ENCODE data around the gene HECTD1.
"Not testable (repeated sequence)": the region's sequence is repeated elsewhere in the genome, so short reads cannot be mapped to it uniquely, and the experiment has no call there.

Gene HECTD1

DNA sequence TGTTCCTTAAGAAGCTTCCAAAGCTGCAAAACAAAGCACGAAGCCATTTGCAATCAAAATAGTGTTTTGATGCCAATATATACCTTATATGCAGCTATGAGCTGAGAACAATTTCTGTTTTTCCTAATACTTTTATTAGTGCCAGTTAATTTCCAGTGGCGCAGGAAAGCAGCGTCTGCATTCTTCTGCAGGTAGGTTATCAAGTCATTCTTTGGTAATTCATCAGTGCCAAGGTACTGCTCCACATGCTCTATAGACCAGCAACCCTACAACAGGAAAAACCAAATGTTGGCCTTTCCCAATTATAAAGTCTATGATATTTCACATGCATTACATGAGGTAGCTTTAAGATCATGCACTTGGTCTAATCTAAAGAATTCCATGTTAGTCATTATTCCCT lies 93.8 kb downstream of the HECTD1 start:
- TF ChIP-seq MYC (IDR thresholded peaks at IDR 0.05; ENCODE audit: low read depth, low read length) (no peak), CTCF (IDR thresholded peaks at IDR 0.05; ENCODE audit: low read depth, low read length) (no peak), POLR2A (IDR thresholded peaks at IDR 0.05; ENCODE audit: extremely low read depth, insufficient read length) (no peak), MAX (IDR thresholded peaks at IDR 0.05; ENCODE audit: low read depth, low read length) (no peak)
- H3K4me3 ChIP-seq (ENCODE audit: low read depth, low read length) = no peak overlapping the region
- DNase-seq (ENCODE audit: low read depth) = no peak

- H3K4me3 ChIP-seq (ENCODE audit: low read depth, low read length) = no peak overlapping the region
- DNase-seq (ENCODE audit: low read depth) = no peak
- TF ChIP-seq MYC (IDR thresholded peaks at IDR 0.05; ENCODE audit: low read depth, low read length) (no peak), POLR2A (IDR thresholded peaks at IDR 0.05; ENCODE audit: extremely low read depth, insufficient read length) (no peak), CTCF (IDR thresholded peaks at IDR 0.05; ENCODE audit: low read depth, low read length) (no peak), MAX (IDR thresholded peaks at IDR 0.05; ENCODE audit: low read depth, low read length) (no peak)
Observed at GRCh38 chr14:31110872-31111271, 96.7 kb downstream of the HECTD1 start.

DNA sequence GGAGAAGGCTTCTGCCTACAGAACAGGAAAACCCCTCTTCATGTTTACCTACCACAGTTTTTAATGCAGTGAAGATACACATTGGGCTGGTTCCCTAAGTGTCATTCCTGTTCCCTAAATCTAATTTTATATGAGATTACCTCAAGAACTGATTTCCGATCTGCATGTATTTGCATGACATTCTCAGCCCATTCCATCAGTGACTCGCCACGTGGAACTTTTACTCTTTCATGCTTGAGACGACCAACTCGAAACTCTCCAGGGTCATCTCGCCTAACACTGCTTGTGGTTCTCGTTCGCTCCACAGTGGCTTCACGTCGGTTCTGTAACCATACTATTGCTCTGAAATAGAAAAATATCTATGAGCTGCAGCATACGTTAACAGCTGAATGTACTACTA lies 98.3 kb downstream of the HECTD1 start:
- H3K4me3 ChIP-seq (ENCODE audit: low read depth, low read length) = no peak overlapping the region
- no peak for TF ChIP-seq POLR2A (IDR thresholded peaks at IDR 0.05; ENCODE audit: extremely low read depth, insufficient read length)
- no peak for TF ChIP-seq MAX (IDR thresholded peaks at IDR 0.05; ENCODE audit: low read depth, low read length)
- TF ChIP-seq MYC (IDR thresholded peaks at IDR 0.05; ENCODE audit: low read depth, low read length) = no peak
- TF ChIP-seq CTCF (IDR thresholded peaks at IDR 0.05; ENCODE audit: low read depth, low read length) = no peak
- DNase-seq (ENCODE audit: low read depth) = no peak

DNA sequence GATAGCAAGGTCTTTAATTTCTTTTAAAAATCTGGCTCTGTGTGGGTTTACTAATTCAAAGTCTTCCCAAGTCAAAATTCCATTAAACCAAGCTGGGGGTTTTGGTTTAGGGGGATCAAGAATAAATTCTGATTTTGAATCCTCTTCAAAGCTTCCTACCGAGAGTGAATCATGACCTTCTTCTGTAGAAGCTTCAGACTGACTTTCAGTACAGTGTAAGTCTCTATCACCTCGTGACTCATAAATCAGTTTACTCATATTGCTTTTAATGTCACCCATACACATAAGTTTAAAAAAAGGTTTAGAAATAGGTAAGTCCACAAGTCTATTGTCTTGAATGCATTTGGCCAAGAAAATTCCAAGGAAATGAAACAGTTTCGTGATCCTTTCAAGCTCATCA lies 100.8 kb downstream of the HECTD1 start:
- H3K4me3 ChIP-seq (ENCODE audit: low read depth, low read length) = no peak overlapping the region
- DNase-seq (ENCODE audit: low read depth) = no peak
- TF ChIP-seq MAX (IDR thresholded peaks at IDR 0.05; ENCODE audit: low read depth, low read length) (no peak), MYC (IDR thresholded peaks at IDR 0.05; ENCODE audit: low read depth, low read length) (no peak), CTCF (IDR thresholded peaks at IDR 0.05; ENCODE audit: low read depth, low read length) (no peak), POLR2A (IDR thresholded peaks at IDR 0.05; ENCODE audit: extremely low read depth, insufficient read length) (no peak)

GRCh38 chr14:31097081-31097480 lies 110.5 kb downstream of the HECTD1 start:
- no peak for DNase-seq (ENCODE audit: low read depth)
- H3K4me3 ChIP-seq (ENCODE audit: low read depth, low read length) = no peak overlapping the region
- TF ChIP-seq MAX (IDR thresholded peaks at IDR 0.05; ENCODE audit: low read depth, low read length) = no peak
- TF ChIP-seq CTCF (IDR thresholded peaks at IDR 0.05; ENCODE audit: low read depth, low read length) = no peak
- TF ChIP-seq MYC (IDR thresholded peaks at IDR 0.05; ENCODE audit: low read depth, low read length) = no peak
- no peak for TF ChIP-seq POLR2A (IDR thresholded peaks at IDR 0.05; ENCODE audit: extremely low read depth, insufficient read length)

- no peak for DNase-seq (ENCODE audit: low read depth)
- no peak overlapping the region for H3K4me3 ChIP-seq (ENCODE audit: low read depth, low read length)
- TF ChIP-seq MYC (IDR thresholded peaks at IDR 0.05; ENCODE audit: low read depth, low read length) (no peak), POLR2A (IDR thresholded peaks at IDR 0.05; ENCODE audit: extremely low read depth, insufficient read length) (no peak), CTCF (IDR thresholded peaks at IDR 0.05; ENCODE audit: low read depth, low read length) (no peak), MAX (IDR thresholded peaks at IDR 0.05; ENCODE audit: low read depth, low read length) (no peak)
Observed at GRCh38 chr14:31096255-31096654, 111.3 kb downstream of the HECTD1 start.

DNA sequence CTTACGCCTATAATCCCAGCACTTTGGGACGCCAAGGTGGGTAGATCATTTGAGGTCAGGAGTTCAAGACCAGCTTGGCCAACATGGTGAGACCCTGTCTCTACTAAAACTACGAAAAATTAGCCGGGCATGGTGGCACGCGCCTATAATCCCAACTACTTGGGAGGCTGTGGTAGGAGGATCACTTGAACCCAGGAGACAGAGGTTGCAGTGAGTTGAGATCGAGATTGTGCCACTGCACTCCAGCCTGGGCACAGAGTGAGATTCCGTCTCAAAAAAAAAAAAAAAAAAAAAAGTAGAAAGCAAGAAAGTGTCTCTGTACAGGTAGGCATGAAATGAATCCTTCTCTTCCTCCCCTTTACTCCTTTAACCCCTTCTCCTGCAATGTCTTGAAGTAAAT lies 111.8 kb downstream of the HECTD1 start:
- H3K4me3 ChIP-seq (ENCODE audit: low read depth, low read length); DNase-seq (ENCODE audit: low read depth): not testable (repeated sequence)

All from NB4 (cell line).